HEK293 (cell line): ENCODE measurements around the gene ANO1.

Experiments
- PRDM4 ChIP-seq: fragments of 450-650 bp; formaldehyde crosslinking; IDR thresholded peaks from 2 replicates; pipeline ENCODE4 v1.5.1; 2017; ENCODE audit warnings: missing biosample characterization, missing genetic modification characterization
- ZFP37 ChIP-seq: fragments of 450-650 bp; formaldehyde crosslinking; IDR thresholded peaks from 2 replicates; pipeline ENCODE4 v1.5.1; 2016; ENCODE audit warnings: missing biosample characterization, missing genetic modification characterization
- ZNF510 ChIP-seq: fragments of 450-650 bp; formaldehyde crosslinking; IDR thresholded peaks from 2 replicates; pipeline ENCODE4 v1.5.1; 2018; ENCODE audit warnings: mild to moderate bottlenecking, missing genetic modification characterization, missing biosample characterization; ENCODE audit not compliant: insufficient replicate concordance
- ZNF626 ChIP-seq: fragments of 450-650 bp; sonication (Bioruptor Pico); formaldehyde crosslinking; IDR thresholded peaks from 2 replicates; pipeline ENCODE4 v1.5.1; 2018; ENCODE audit warnings: missing biosample characterization, missing genetic modification characterization, inconsistent platforms
- ZNF791 ChIP-seq: fragments of 450-650 bp; formaldehyde crosslinking; IDR thresholded peaks from 2 replicates; pipeline ENCODE4 v1.5.1; 2016; ENCODE audit warnings: missing biosample characterization, missing genetic modification characterization
- TF ChIP-seq, protein P1 (sequence below): fragments of 450-650 bp; formaldehyde crosslinking; IDR thresholded peaks from 2 replicates; pipeline ENCODE4 v1.5.1; 2016; ENCODE audit warnings: missing biosample characterization, missing genetic modification characterization

- no peak for TF ChIP-seq ZNF510 (tag by site-specific recombination)
- no peak for TF ChIP-seq ZFP37 (tag by site-specific recombination)
- TF ChIP-seq ZNF791 (tag by site-specific recombination), result no peak
- TF ChIP-seq, protein P1, sequence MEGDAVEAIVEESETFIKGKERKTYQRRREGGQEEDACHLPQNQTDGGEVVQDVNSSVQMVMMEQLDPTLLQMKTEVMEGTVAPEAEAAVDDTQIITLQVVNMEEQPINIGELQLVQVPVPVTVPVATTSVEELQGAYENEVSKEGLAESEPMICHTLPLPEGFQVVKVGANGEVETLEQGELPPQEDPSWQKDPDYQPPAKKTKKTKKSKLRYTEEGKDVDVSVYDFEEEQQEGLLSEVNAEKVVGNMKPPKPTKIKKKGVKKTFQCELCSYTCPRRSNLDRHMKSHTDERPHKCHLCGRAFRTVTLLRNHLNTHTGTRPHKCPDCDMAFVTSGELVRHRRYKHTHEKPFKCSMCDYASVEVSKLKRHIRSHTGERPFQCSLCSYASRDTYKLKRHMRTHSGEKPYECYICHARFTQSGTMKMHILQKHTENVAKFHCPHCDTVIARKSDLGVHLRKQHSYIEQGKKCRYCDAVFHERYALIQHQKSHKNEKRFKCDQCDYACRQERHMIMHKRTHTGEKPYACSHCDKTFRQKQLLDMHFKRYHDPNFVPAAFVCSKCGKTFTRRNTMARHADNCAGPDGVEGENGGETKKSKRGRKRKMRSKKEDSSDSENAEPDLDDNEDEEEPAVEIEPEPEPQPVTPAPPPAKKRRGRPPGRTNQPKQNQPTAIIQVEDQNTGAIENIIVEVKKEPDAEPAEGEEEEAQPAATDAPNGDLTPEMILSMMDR (tag by site-specific recombination), result no peak
- no peak for TF ChIP-seq ZNF626
- no peak for TF ChIP-seq PRDM4 (tag by site-specific recombination)
Observed at GRCh38 chr11:70226183-70226582, 148.1 kb downstream of the ANO1 start.
